HCT116 (cell line): Measurements from ENCODE around the gene MYPN. TPM values are rescaled to one million over a fixed set of nuclear protein-coding genes. Genes with fewer than 3 reads are reported as not detected.

Source experiments
- ATAC-seq: fragments of 200-7000 bp; cut with Tn5 transposase; 2 replicates; pipeline ENCODE4 v1.9.1; 2020; ENCODE audit warnings: mild to moderate bottlenecking, moderate library complexity
- BruUV-seq: library from RNA; stranded (reverse); fragments of 400-500 nt; replicated peaks from 2 replicates; lab custom pipeline; 2021; lab: Mats Ljungman, UMichigan
- CTCF ChIA-PET: fragments of 300-600 bp; sonication (Branson Sonifier 250); formaldehyde crosslinking; loops from one replicate; lab custom pipeline; 2021; ENCODE audit warnings: antibody characterized with exemption; lab: Charles Lee
- POLR2A ChIA-PET: fragments of 300-600, 350-600 bp; sonication (Branson Sonifier 250); formaldehyde crosslinking; loops from one replicate; lab custom pipeline; 2021; ENCODE audit warnings: antibody characterized with exemption; lab: Charles Lee
- RAD21 ChIA-PET, 2 experiments: fragments of 300-600 bp; sonication (Branson Sonifier 250); formaldehyde crosslinking; loops; one replicate each; lab custom pipeline; 2023; ENCODE audit warnings: low total read pairs in 2 of 2; ENCODE audit not compliant: uncharacterized antibody in 2 of 2, unreplicated experiment in 2 of 2, low non-redundant PET in 1 of 2; lab: Charles Lee
- DNase-seq: peaks from one replicate; pipeline ENCODE4 v3.0.0-alpha.2; 2010; ENCODE audit warnings: low read depth, low spot score
- H2AFZ ChIP-seq: fragments of 200-600 bp; shearing (Covaris generic), sonication (generic); 2 replicates; pipeline ENCODE4 v1.6.1; 2017; ENCODE audit warnings: low read depth, mixed run types, mixed read lengths, antibody characterized with exemption, low read length; ENCODE audit not compliant: poor library complexity, severe bottlenecking
- H3K27ac ChIP-seq: 2 replicates; pipeline ENCODE4 v1.5.1; 2012; ENCODE audit warnings: low read depth, low read length
- H3K27me3 ChIP-seq: fragments of 200-600 bp; sonication (generic); 2 replicates; pipeline ENCODE4 v1.6.1; 2016; ENCODE audit warnings: mixed run types, low read length, mixed read lengths; ENCODE audit not compliant: insufficient read depth
- H3K36me3 ChIP-seq, 2 experiments: fragments of 200-500 bp in 1 of 2; fragments of 200-600 bp in 1 of 2; sonication (Bioruptor generic) in 1 of 2; sonication (generic) in 1 of 2; 2 replicates each; pipeline versions ENCODE4 v1.5.1 to v1.6.1; 2014 to 2016; ENCODE audit warnings: low read length in 2 of 2, inconsistent platforms in 1 of 2, mixed read lengths in 1 of 2, mixed run types in 1 of 2; ENCODE audit not compliant: insufficient read depth in 2 of 2, control insufficient read depth in 1 of 2
- H3K4me1 ChIP-seq, 2 experiments: fragments of 200-600 bp in 1 of 2; sonication (generic) in 1 of 2; 2 replicates each; pipeline versions ENCODE4 v1.5.1 to v1.6.1; 2012 to 2017; ENCODE audit warnings: low read length in 2 of 2, inconsistent platforms in 1 of 2, mild to moderate bottlenecking in 1 of 2, mixed read lengths in 1 of 2, mixed run types in 1 of 2, moderate library complexity in 1 of 2; ENCODE audit not compliant: insufficient read depth in 2 of 2, control insufficient read depth in 1 of 2
- H3K4me2 ChIP-seq: fragments of 200-600 bp; sonication (generic); 2 replicates; pipeline ENCODE4 v1.6.1; 2017; ENCODE audit warnings: mixed run types, low read length, mixed read lengths
- H3K4me3 ChIP-seq, 2 experiments: fragments of 200-600 bp in 1 of 2; sonication (generic) in 1 of 2; replicated peaks in 1 of 2; 2 replicates each; pipeline ENCODE4 v1.5.1; 2011 to 2016; ENCODE audit warnings: low read length in 2 of 2, control low read depth in 1 of 2, low read depth in 1 of 2, mild to moderate bottlenecking in 1 of 2, mixed read lengths in 1 of 2, mixed run types in 1 of 2
- H3K79me2 ChIP-seq: fragments of 200-600 bp; sonication (generic); 2 replicates; pipeline ENCODE4 v1.6.1; 2017; ENCODE audit warnings: mild to moderate bottlenecking, mixed run types, low read length, moderate library complexity, mixed read lengths; ENCODE audit not compliant: insufficient read depth
- H3K9ac ChIP-seq: fragments of 200-600 bp; sonication (generic); 2 replicates; pipeline ENCODE4 v1.6.1; 2016; ENCODE audit warnings: low read length, mixed read lengths
- H3K9me2 ChIP-seq: fragments of 200-600 bp; sonication (generic), shearing (Covaris generic); 2 replicates; pipeline ENCODE4 v1.6.1; 2017; ENCODE audit warnings: mixed run types, mild to moderate bottlenecking, moderate library complexity; ENCODE audit not compliant: insufficient read depth
- H3K9me3 ChIP-seq, 2 experiments: fragments of 200-500 bp in 1 of 2; fragments of 200-600 bp in 1 of 2; sonication (Bioruptor generic) in 1 of 2; sonication (generic) in 1 of 2; 2 replicates each; pipeline ENCODE4 v1.6.1; 2014 to 2017; ENCODE audit warnings: low read length in 2 of 2, mixed read lengths in 2 of 2, inconsistent platforms in 1 of 2, low read depth in 1 of 2, mild to moderate bottlenecking in 1 of 2, mixed run types in 1 of 2, moderate library complexity in 1 of 2; ENCODE audit not compliant: control insufficient read depth in 1 of 2, insufficient read depth in 1 of 2
- H4K20me1 ChIP-seq: fragments of 200-600 bp; sonication (generic), shearing (Covaris generic); 2 replicates; pipeline ENCODE4 v1.6.1; 2017; ENCODE audit warnings: mixed run types, mild to moderate bottlenecking, moderate library complexity; ENCODE audit not compliant: insufficient read depth
- CBX3 ChIP-seq: IDR thresholded peaks from 2 replicates; pipeline ENCODE4 v1.6.1; 2012; ENCODE audit warnings: low read depth
- CEBPB ChIP-seq: IDR thresholded peaks from 2 replicates; pipeline ENCODE4 v1.6.1; 2012; ENCODE audit warnings: low read depth
- EGR1 ChIP-seq: IDR thresholded peaks from 2 replicates; pipeline ENCODE4 v1.6.1; 2012; ENCODE audit warnings: low read depth
- ELF1 ChIP-seq: IDR thresholded peaks from 2 replicates; pipeline ENCODE4 v1.6.1; 2012; ENCODE audit warnings: low read depth, borderline replicate concordance
- JUND ChIP-seq: IDR thresholded peaks from 2 replicates; pipeline ENCODE4 v1.6.1; 2012
- RAD21 ChIP-seq: IDR thresholded peaks from 2 replicates; pipeline ENCODE4 v1.6.1; 2012; ENCODE audit warnings: low read depth, mild to moderate bottlenecking
- SIN3A ChIP-seq: IDR thresholded peaks from 2 replicates; pipeline ENCODE4 v1.6.1; 2012; ENCODE audit warnings: low read depth
- TCF7L2 ChIP-seq: IDR thresholded peaks from 2 replicates; pipeline ENCODE4 v1.7.0; 2011; ENCODE audit warnings: borderline replicate concordance, inconsistent platforms; ENCODE audit not compliant: insufficient read depth, insufficient read length; ENCODE audit errors: extremely low read depth
- ZFX ChIP-seq: fragments of 450-650 bp; IDR thresholded peaks from 2 replicates; pipeline ENCODE4 v1.6.1; 2017
- intact Hi-C: fragments of 100-400 bp; cut with micrococcal nuclease; formaldehyde crosslinking; loops from 2 replicates; pipeline ENCODE4 v1.10.0; 2022
- total RNA-seq: library from RNA; stranded (reverse); gene quantifications from one replicate; pipeline ENCODE4 v1.2.1, GENCODE V29; 2021; ENCODE audit not compliant: unreplicated experiment
- TF ChIP-seq, protein P1 (sequence below), 3 experiments: fragments of 200-600 bp in 1 of 3; sonication (generic) in 1 of 3; IDR thresholded peaks in 2 of 3; conservative IDR thresholded peaks in 1 of 3; 2 replicates each; pipeline ENCODE4 v1.5.1; 2012 to 2017; ENCODE audit warnings: low read depth in 2 of 3, low read length in 2 of 3, antibody characterized with exemption in 1 of 3, borderline replicate concordance in 1 of 3, control low read depth in 1 of 3, mild to moderate bottlenecking in 1 of 3, mixed read lengths in 1 of 3, mixed run types in 1 of 3, moderate library complexity in 1 of 3; ENCODE audit not compliant: insufficient read depth in 1 of 3

The MYPN gene
- total RNA-seq, 1 experiment from 2014 or later: 0.34 TPM

GRCh38 chr10:68082872-68083271 is 26.4 kb upstream of the MYPN start:
- Histone ChIP-seq H3K9me2 (no peaks in the 10 kb centered on the region), H3K4me1 (peaks cover 11 to 30% of the 10 kb centered on the region in 2 experiments), H3K36me3 (no peaks in the 10 kb centered on the region), H3K27me3 (no peaks in the 10 kb centered on the region), H3K4me3 (no peak overlapping the region), H3K9me3 (no peaks in the 10 kb centered on the region), H2AFZ (peak overlapping the region; percentile 69), H3K4me2 (no peak overlapping the region), H3K9ac (no peak overlapping the region), H3K79me2 (no peaks in the 10 kb centered on the region), H4K20me1 (no peaks in the 10 kb centered on the region), H3K27ac (no peak overlapping the region)
- intact Hi-C loops: loop anchor here (1.0 to 5.0 kb wide), 3 partner anchors 73 to 219 kb away; no protein-coding TSS in a partner anchor
- CTCF ChIA-PET: interaction anchor here (0.6 to 5.5 kb wide), 12 partner anchors 14 to 294 kb away, joined by 3 to 41 read pairs (median 4); no protein-coding TSS in a partner anchor
- ATAC-seq (peak; percentile 52; the same call in 1 of the 2 replicates), DNase-seq (no peak)
- TF ChIP-seq, protein P1, sequence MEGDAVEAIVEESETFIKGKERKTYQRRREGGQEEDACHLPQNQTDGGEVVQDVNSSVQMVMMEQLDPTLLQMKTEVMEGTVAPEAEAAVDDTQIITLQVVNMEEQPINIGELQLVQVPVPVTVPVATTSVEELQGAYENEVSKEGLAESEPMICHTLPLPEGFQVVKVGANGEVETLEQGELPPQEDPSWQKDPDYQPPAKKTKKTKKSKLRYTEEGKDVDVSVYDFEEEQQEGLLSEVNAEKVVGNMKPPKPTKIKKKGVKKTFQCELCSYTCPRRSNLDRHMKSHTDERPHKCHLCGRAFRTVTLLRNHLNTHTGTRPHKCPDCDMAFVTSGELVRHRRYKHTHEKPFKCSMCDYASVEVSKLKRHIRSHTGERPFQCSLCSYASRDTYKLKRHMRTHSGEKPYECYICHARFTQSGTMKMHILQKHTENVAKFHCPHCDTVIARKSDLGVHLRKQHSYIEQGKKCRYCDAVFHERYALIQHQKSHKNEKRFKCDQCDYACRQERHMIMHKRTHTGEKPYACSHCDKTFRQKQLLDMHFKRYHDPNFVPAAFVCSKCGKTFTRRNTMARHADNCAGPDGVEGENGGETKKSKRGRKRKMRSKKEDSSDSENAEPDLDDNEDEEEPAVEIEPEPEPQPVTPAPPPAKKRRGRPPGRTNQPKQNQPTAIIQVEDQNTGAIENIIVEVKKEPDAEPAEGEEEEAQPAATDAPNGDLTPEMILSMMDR (IDR thresholded peaks at IDR 0.05 in 2 of 3, conservative IDR thresholded peaks at IDR 0.05 in 1 of 3; ENCODE audit: borderline replicate concordance in 1 of 3, insufficient read depth in 1 of 3, low read depth in 2 of 3, low read length in 2 of 3): peak; percentile 32 to 84 (median 69); a peak in 5 of 6 replicates
- TF ChIP-seq ELF1: no peak
- no peak for TF ChIP-seq ZFX
- no peak for TF ChIP-seq TCF7L2
- no peak for TF ChIP-seq CEBPB
- no peak for TF ChIP-seq SIN3A
- TF ChIP-seq EGR1: no peak
- no peak for TF ChIP-seq JUND
- TF ChIP-seq CBX3: peak; percentile 19; the same call in 1 of the 2 replicates
- TF ChIP-seq RAD21: peak; percentile 87
- POLR2A ChIA-PET: interaction anchor here (1.0 kb wide), 1 partner anchor 74 kb away, joined by 5 read pairs; no protein-coding TSS in a partner anchor
- RAD21 ChIA-PET: interaction anchor here (0.6 to 0.8 kb wide), 3 partner anchors 73 to 219 kb away, joined by 3 to 4 read pairs (median 3); no protein-coding TSS in a partner anchor
- no TSS peak for BruUV-seq
